IMR-90 (cell line): ENCODE data around the gene NR1I3. TPM values are rescaled to one million over a fixed set of nuclear protein-coding genes. Genes with fewer than 3 reads are reported as not detected.
A peak's percentile ranks its signal among the peaks of the same experiment; 100 is the strongest.

ENCODE experiments used
- ATAC-seq: fragments of 200-7000 bp; cut with Tn5 transposase; 2 replicates; pipeline ENCODE4 v1.9.1; 2020; ENCODE audit warnings: low read depth, mild to moderate bottlenecking, moderate library complexity
- BruUV-seq: library from RNA; stranded (reverse); fragments of 400-500 nt; replicated peaks from 2 replicates; lab custom pipeline; 2021; lab: Mats Ljungman, UMichigan
- CTCF ChIA-PET: fragments of 300-600 bp; formaldehyde crosslinking; extraction: SDS; loops from one replicate; lab custom pipeline; 2021; ENCODE audit warnings: antibody characterized with exemption; lab: Yijun Ruan, JAX
- POLR2A ChIA-PET: fragments of 300-600 bp; sonication (Branson Sonifier 250); formaldehyde crosslinking; loops from one replicate; lab custom pipeline; 2022; ENCODE audit warnings: antibody characterized with exemption; ENCODE audit not compliant: unreplicated experiment; lab: Charles Lee
- DNase-seq: peaks from one replicate; pipeline ENCODE4 v3.0.0; 2013
- H2AFZ ChIP-seq: replicated peaks from 2 replicates; pipeline ENCODE3; 2013; ENCODE audit warnings: low read length, mild to moderate bottlenecking; ENCODE audit not compliant: poor library complexity
- H2AK5ac ChIP-seq: 2 replicates; pipeline ENCODE4 v1.6.1; 2013; ENCODE audit warnings: low read depth, low read length, inconsistent platforms
- H2AK9ac ChIP-seq: replicated peaks from 2 replicates; pipeline ENCODE3; 2013; ENCODE audit warnings: mild to moderate bottlenecking, low read depth, low read length, moderate library complexity; ENCODE audit not compliant: poor library complexity
- H2BK120ac ChIP-seq: 2 replicates; pipeline ENCODE4 v1.6.1; 2013; ENCODE audit warnings: low read depth, low read length, inconsistent platforms
- H2BK15ac ChIP-seq: 3 replicates; pipeline ENCODE4 v1.6.1; 2013; ENCODE audit warnings: low read depth, low read length, inconsistent platforms
- H2BK20ac ChIP-seq: 2 replicates; pipeline ENCODE4 v1.6.1; 2013; ENCODE audit warnings: low read depth, mild to moderate bottlenecking, inconsistent platforms, low read length, moderate library complexity
- H2BK5ac ChIP-seq: 2 replicates; pipeline ENCODE4 v1.6.1; 2013; ENCODE audit warnings: mild to moderate bottlenecking, low read depth, low read length, inconsistent platforms; ENCODE audit not compliant: poor library complexity, severe bottlenecking
- H3K14ac ChIP-seq: replicated peaks from 2 replicates; pipeline ENCODE4 v1.6.1; 2013; ENCODE audit warnings: low read depth, low read length, inconsistent platforms
- H3K18ac ChIP-seq: 2 replicates; pipeline ENCODE4 v1.6.1; 2013; ENCODE audit warnings: low read depth, low read length, control low read depth
- H3K23ac ChIP-seq: 2 replicates; pipeline ENCODE4 v1.6.1; 2013; ENCODE audit warnings: low read depth, low read length, inconsistent platforms
- H3K27ac ChIP-seq: 2 replicates; pipeline ENCODE4 v1.5.1; 2013; ENCODE audit warnings: mild to moderate bottlenecking, control low read depth, low read length; ENCODE audit not compliant: insufficient read depth
- H3K27me3 ChIP-seq: 2 replicates; pipeline ENCODE4 v1.6.1; 2013; ENCODE audit warnings: low read length; ENCODE audit not compliant: control insufficient read depth, insufficient read depth
- H3K36me3 ChIP-seq: 2 replicates; pipeline ENCODE4 v1.6.1; 2013; ENCODE audit warnings: low read length, mixed read lengths; ENCODE audit not compliant: control insufficient read depth, insufficient read depth
- H3K4ac ChIP-seq: 2 replicates; pipeline ENCODE4 v1.6.1; 2013; ENCODE audit warnings: low read depth, low read length, inconsistent platforms
- H3K4me1 ChIP-seq: 2 replicates; pipeline ENCODE4 v1.6.1; 2013; ENCODE audit warnings: low read length, mixed read lengths; ENCODE audit not compliant: control insufficient read depth, insufficient read depth
- H3K4me2 ChIP-seq: 2 replicates; pipeline ENCODE4 v1.6.1; 2013; ENCODE audit warnings: low read depth, mild to moderate bottlenecking, control low read depth, low read length, moderate library complexity
- H3K4me3 ChIP-seq: 2 replicates; pipeline ENCODE4 v1.5.1; 2013; ENCODE audit warnings: low read depth, mild to moderate bottlenecking, control low read depth, low read length, moderate library complexity; ENCODE audit not compliant: insufficient read depth
- H3K56ac ChIP-seq: 2 replicates; pipeline ENCODE4 v1.6.1; 2013; ENCODE audit warnings: low read length, inconsistent platforms; ENCODE audit not compliant: insufficient read depth; ENCODE audit errors: extremely low read depth
- H3K79me1 ChIP-seq, 2 experiments: 2 replicates each; pipeline ENCODE4 v1.6.1; 2013; ENCODE audit warnings: low read length in 2 of 2, inconsistent platforms in 1 of 2, low read depth in 1 of 2
- H3K9ac ChIP-seq: 2 replicates; pipeline ENCODE4 v1.6.1; 2013; ENCODE audit warnings: low read depth, low read length, control low read depth
- H3K9me1 ChIP-seq: 2 replicates; pipeline ENCODE4 v1.6.1; 2013; ENCODE audit warnings: low read length, inconsistent platforms; ENCODE audit not compliant: insufficient read depth
- H3K9me3 ChIP-seq: 2 replicates; pipeline ENCODE4 v1.6.1; 2013; ENCODE audit warnings: low read length; ENCODE audit not compliant: control insufficient read depth, insufficient read depth
- H4K20me1 ChIP-seq: 2 replicates; pipeline ENCODE4 v1.6.1; 2013; ENCODE audit warnings: low read length, inconsistent platforms; ENCODE audit not compliant: insufficient read depth
- H4K5ac ChIP-seq: 2 replicates; pipeline ENCODE4 v1.6.1; 2013; ENCODE audit warnings: mild to moderate bottlenecking, low read depth, low read length, control low read depth
- H4K8ac ChIP-seq, 2 experiments: 2 replicates each; pipeline ENCODE4 v1.6.1; 2013; ENCODE audit warnings: low read depth in 2 of 2, low read length in 2 of 2, control low read depth in 1 of 2, inconsistent platforms in 1 of 2
- H4K91ac ChIP-seq: 2 replicates; pipeline ENCODE4 v1.6.1; 2013; ENCODE audit warnings: low read depth, low read length, inconsistent platforms; ENCODE audit not compliant: insufficient read depth
- BHLHE40 ChIP-seq: fragments of 150-350 bp; IDR thresholded peaks from 2 replicates; pipeline ENCODE4 v1.6.1; 2016; ENCODE audit warnings: mild to moderate bottlenecking, low read depth, low read length
- CEBPB ChIP-seq: IDR thresholded peaks from 2 replicates; pipeline ENCODE4 v1.6.1; 2012; ENCODE audit warnings: low read depth, low read length, improper control_type of control experiment
- CHD1 ChIP-seq: IDR thresholded peaks from 2 replicates; pipeline ENCODE4 v1.6.1; 2012; ENCODE audit warnings: low read depth, low read length, improper control_type of control experiment
- CTCF ChIP-seq: conservative IDR thresholded peaks from 2 replicates; pipeline ENCODE4 v1.5.1; 2012; ENCODE audit warnings: mild to moderate bottlenecking, low read depth, low read length, improper control_type of control experiment
- ELK1 ChIP-seq: fragments of 150-350 bp; IDR thresholded peaks from 2 replicates; pipeline ENCODE4 v1.6.1; 2016; ENCODE audit warnings: low read depth, mild to moderate bottlenecking, low read length, moderate library complexity, borderline replicate concordance
- FOS ChIP-seq: fragments of 150-350 bp; IDR thresholded peaks from 2 replicates; pipeline ENCODE4 v1.6.1; 2016; ENCODE audit warnings: low read depth, low read length
- MAFK ChIP-seq: IDR thresholded peaks from 2 replicates; pipeline ENCODE4 v1.6.1; 2012; ENCODE audit warnings: low read depth, low read length, improper control_type of control experiment
- MAZ ChIP-seq: IDR thresholded peaks from 2 replicates; pipeline ENCODE4 v1.6.1; 2012; ENCODE audit warnings: low read depth, mild to moderate bottlenecking, low read length, improper control_type of control experiment, moderate library complexity, borderline replicate concordance
- MXI1 ChIP-seq: IDR thresholded peaks from 2 replicates; pipeline ENCODE4 v1.6.1; 2012; ENCODE audit warnings: low read depth, mild to moderate bottlenecking, low read length, moderate library complexity, borderline replicate concordance
- NFE2L2 ChIP-seq: fragments of 150-350 bp; IDR thresholded peaks from 2 replicates; pipeline ENCODE4 v1.6.1; 2016; ENCODE audit warnings: low read depth, mild to moderate bottlenecking, low read length
- POLR2A ChIP-seq: IDR thresholded peaks from 2 replicates; pipeline ENCODE4 v1.6.1; 2012; ENCODE audit warnings: mild to moderate bottlenecking, low read depth, low read length
- RAD21 ChIP-seq: IDR thresholded peaks from 2 replicates; pipeline ENCODE4 v1.6.1; 2012; ENCODE audit warnings: low read length, improper control_type of control experiment
- RCOR1 ChIP-seq: IDR thresholded peaks from 2 replicates; pipeline ENCODE4 v1.6.1; 2012; ENCODE audit warnings: mild to moderate bottlenecking, low read length, improper control_type of control experiment; ENCODE audit not compliant: insufficient replicate concordance
- RFX5 ChIP-seq: IDR thresholded peaks from 2 replicates; pipeline ENCODE4 v1.8.0; 2012; ENCODE audit warnings: low read depth, mild to moderate bottlenecking, low read length, moderate library complexity
- SMC3 ChIP-seq: fragments of 150-350 bp; IDR thresholded peaks from 2 replicates; pipeline ENCODE4 v1.6.1; 2016; ENCODE audit warnings: low read depth, mild to moderate bottlenecking, antibody characterized with exemption, low read length, moderate library complexity
- USF2 ChIP-seq: fragments of 150-350 bp; IDR thresholded peaks from 2 replicates; pipeline ENCODE4 v1.6.1; 2017; ENCODE audit warnings: mild to moderate bottlenecking, antibody characterized with exemption, low read length, low read depth
- WGBS, 2 experiments: methylation state at CpG; one replicate each; pipeline versions ENCODE4 v1.1.5 to v1.1.7; 2013; ENCODE audit warnings: missing lambda C conversion rate in 2 of 2; ENCODE audit not compliant: insufficient read length in 1 of 2; ENCODE audit errors: extremely low coverage in 2 of 2; 5-methylcytosine and 5-hydroxymethylcytosine counted together
- dilution Hi-C: fragments of 300-500 bp; cut with HindIII; formaldehyde crosslinking; loops from one replicate; pipeline ENCODE4 v1.14.3; 2018; ENCODE audit warnings: low sequenced_read_pairs; ENCODE audit not compliant: unreplicated experiment
- in situ Hi-C: fragments of 300-500 bp; cut with MboI; formaldehyde crosslinking; loops from 3 replicates; pipeline ENCODE4 v1.14.3; 2019; ENCODE audit warnings: low sequenced_read_pairs, inconsistent platforms, mixed read lengths
- intact Hi-C: fragments of 100-400 bp; cut with micrococcal nuclease; formaldehyde crosslinking; loops from 2 replicates; pipeline ENCODE4 v1.10.0; 2022
- polyA plus RNA-seq, 3 experiments: library from polyadenylated mRNA; depleted of rRNA; stranded (reverse); fragments of >200 nt; gene quantifications; 2 replicates each; pipeline ENCODE4 v1.2.3, GENCODE V29; 2012; ENCODE audit warnings: low replicate concordance in 1 of 3
- total RNA-seq: library from RNA; depleted of rRNA; stranded (reverse); fragments of >200 nt; gene quantifications from 2 replicates; pipeline ENCODE4 v1.2.3, GENCODE V29; 2012

The NR1I3 gene
- total and polyA plus RNA-seq, 2 of the 4 experiments (the other 2 are of a cell fraction) = not detected

- TF ChIP-seq RAD21 = no peak
- TF ChIP-seq SMC3 = no peak
- no peak for TF ChIP-seq CHD1
- no peak for TF ChIP-seq MAZ
- no peak for TF ChIP-seq NFE2L2
- no peak for TF ChIP-seq RFX5
- no peak for TF ChIP-seq FOS
- no peak for TF ChIP-seq RCOR1
- no peak for TF ChIP-seq CTCF
- TF ChIP-seq BHLHE40 = no peak
- TF ChIP-seq POLR2A = no peak
- no peak for TF ChIP-seq CEBPB
- TF ChIP-seq USF2 = no peak
- no peak for TF ChIP-seq MXI1
- no peak for TF ChIP-seq ELK1
- no peak for TF ChIP-seq MAFK
- dilution Hi-C loops (no loop called here), in situ Hi-C loops (no loop called here), intact Hi-C loops (no loop called here)
- DNase-seq = peak; percentile 60
- Histone ChIP-seq H2BK5ac (no peak overlapping the region), H3K27me3 (no peaks in the 10 kb centered on the region), H4K20me1 (no peaks in the 10 kb centered on the region), H3K9me3 (no peaks in the 10 kb centered on the region), H4K5ac (no peak overlapping the region; the same call in 1 of the 2 replicates), H2BK120ac (no peak overlapping the region; the same call in 1 of the 2 replicates), H2BK20ac (no peak overlapping the region; the same call in 1 of the 2 replicates), H3K14ac (0 out of 2 replicates have a peak overlapping the region, but pooled peaks have one; percentile 0), H3K56ac (no peak overlapping the region), H3K18ac (no peak overlapping the region), H3K9me1 (0 out of 2 replicates have a peak, but pooled peaks cover 6% of the 10 kb centered on the region), H3K4me1 (peaks cover 6% of the 10 kb centered on the region), H2AK9ac (peak overlapping the region; percentile 88), H3K4me2 (no peak overlapping the region), H3K4me3 (no peak overlapping the region), H3K23ac (no peak overlapping the region), H4K91ac (no peak overlapping the region), H3K4ac (peak overlapping the region; percentile 16; the same call in 1 of the 2 replicates), H4K8ac (peak overlapping the region in 1 of 2 experiments; percentile 11; a peak in 2 of 4 replicates), H2AFZ (peak overlapping the region; percentile 71), H3K36me3 (no peaks in the 10 kb centered on the region), H3K9ac (no peak overlapping the region), H2AK5ac (no peak overlapping the region), H2BK15ac (no peak overlapping the region), H3K27ac (no peak overlapping the region), H3K79me1 (peaks cover under 1 to 4% of the 10 kb centered on the region in 2 experiments; a peak in 2 of 4 replicates)
- ATAC-seq = no peak
- CTCF ChIA-PET = interaction anchor here (1.2 to 2.0 kb wide), 2 partner anchors 23 to 43 kb away, joined by 4 read pairs; partner anchors contain the start of gene TOMM40L
- POLR2A ChIA-PET = no interaction called here
- 100% methylated on average over 1 of the region's 1 CpG; no CpG with 5 or more reads in 1 of the 2 experiments for WGBS, 2 experiments
- no TSS peak for BruUV-seq
Observed at GRCh38 chr1:161182214-161182613, 55.8 kb downstream of the NR1I3 start.
